Mesendoderm (in vitro differentiated cells): ENCODE data around the gene SLC16A12.
A peak's percentile ranks its signal among the peaks of the same experiment; 100 is the strongest.

ENCODE experiments used
- DNase-seq: peaks from one replicate; pipeline ENCODE4 v3.0.0; 2013
- H2AK5ac ChIP-seq: 2 replicates; pipeline ENCODE4 v1.6.1; 2013; ENCODE audit warnings: low read length, inconsistent platforms
- H2BK120ac ChIP-seq: 2 replicates; pipeline ENCODE4 v1.6.1; 2013; ENCODE audit warnings: low read depth, mild to moderate bottlenecking, low read length, moderate library complexity, mixed read lengths
- H2BK15ac ChIP-seq: replicated peaks from 2 replicates; pipeline ENCODE4 v1.6.1; 2013; ENCODE audit warnings: low read depth, mild to moderate bottlenecking, moderate library complexity
- H2BK5ac ChIP-seq: 2 replicates; pipeline ENCODE4 v1.6.1; 2013; ENCODE audit warnings: low read length, inconsistent platforms
- H3K18ac ChIP-seq: 2 replicates; pipeline ENCODE4 v1.6.1; 2013; ENCODE audit warnings: mild to moderate bottlenecking, low read length, mixed read lengths
- H3K23ac ChIP-seq: one replicate; pipeline ENCODE4 v1.6.1; 2013; ENCODE audit warnings: low read length
- H3K27ac ChIP-seq: 2 replicates; pipeline ENCODE4 v1.5.1; 2013; ENCODE audit warnings: low read depth, mild to moderate bottlenecking, inconsistent platforms, low read length, moderate library complexity
- H3K27me3 ChIP-seq: 2 replicates; pipeline ENCODE4 v1.6.1; 2013; ENCODE audit warnings: low read length, control low read depth, mild to moderate bottlenecking, inconsistent platforms; ENCODE audit not compliant: insufficient read depth, poor library complexity
- H3K36me3 ChIP-seq: 2 replicates; pipeline ENCODE4 v1.6.1; 2013; ENCODE audit warnings: low read length, inconsistent platforms; ENCODE audit not compliant: control insufficient read depth, insufficient read depth
- H3K4ac ChIP-seq: one replicate; pipeline ENCODE4 v1.6.1; 2013; ENCODE audit warnings: low read depth, mild to moderate bottlenecking, low read length, moderate library complexity
- H3K4me1 ChIP-seq: 2 replicates; pipeline ENCODE4 v1.6.1; 2013; ENCODE audit warnings: low read depth, low read length, inconsistent platforms; ENCODE audit not compliant: control insufficient read depth
- H3K4me2 ChIP-seq: 2 replicates; pipeline ENCODE4 v1.6.1; 2013; ENCODE audit warnings: low read length
- H3K4me3 ChIP-seq: 2 replicates; pipeline ENCODE4 v1.5.1; 2013; ENCODE audit warnings: mild to moderate bottlenecking, low read length
- H3K56ac ChIP-seq: one replicate; pipeline ENCODE4 v1.6.1; 2013; ENCODE audit warnings: low read length
- H3K79me1 ChIP-seq: 2 replicates; pipeline ENCODE4 v1.6.1; 2013; ENCODE audit warnings: low read length, inconsistent platforms
- H3K79me2 ChIP-seq: 2 replicates; pipeline ENCODE4 v1.6.1; 2013; ENCODE audit warnings: mild to moderate bottlenecking, low read length; ENCODE audit not compliant: control insufficient read depth, insufficient read depth
- H3K9ac ChIP-seq: 2 replicates; pipeline ENCODE4 v1.6.1; 2013; ENCODE audit warnings: low read length, inconsistent platforms
- H4K5ac ChIP-seq: one replicate; pipeline ENCODE4 v1.6.1; 2013; ENCODE audit warnings: low read length
- H4K8ac ChIP-seq: one replicate; pipeline ENCODE4 v1.6.1; 2013; ENCODE audit warnings: low read depth, mild to moderate bottlenecking, control low read depth, low read length, moderate library complexity
- WGBS: extraction: QIAGEN DNeasy Blood & Tissue Kit; methylation state at CpG from one replicate; pipeline ENCODE4 v1.1.7; 2013; ENCODE audit warnings: low lambda C conversion rate, missing lambda C conversion rate; ENCODE audit not compliant: insufficient coverage; ENCODE audit errors: extremely low coverage; 5-methylcytosine and 5-hydroxymethylcytosine counted together

The SLC16A12 gene

GRCh38 chr10:89565180-89565579, 29.8 kb upstream of the SLC16A12 start:
- Histone ChIP-seq H2BK15ac (no peak overlapping the region), H3K18ac (no peak overlapping the region), H3K36me3 (no peaks in the 10 kb centered on the region), H3K79me1 (no peaks in the 10 kb centered on the region), H3K4me3 (no peak overlapping the region), H3K4me2 (no peak overlapping the region), H3K79me2 (no peaks in the 10 kb centered on the region), H3K56ac (no peak overlapping the region), H3K9ac (no peak overlapping the region), H2BK120ac (no peak overlapping the region), H3K4me1 (peaks cover 9% of the 10 kb centered on the region), H4K5ac (no peak overlapping the region), H3K27ac (no peak overlapping the region), H4K8ac (no peak overlapping the region), H3K23ac (no peak overlapping the region), H2AK5ac (no peak overlapping the region), H3K4ac (no peak overlapping the region), H3K27me3 (no peaks in the 10 kb centered on the region), H2BK5ac (no peak overlapping the region)
- DNase-seq: no peak
- WGBS: no CpG with 5 or more reads among the region's 1 CpG

GRCh38 chr10:89563861-89564478, 28.6 kb upstream of the SLC16A12 start:
- no peak overlapping the region for H3K18ac ChIP-seq
- H3K36me3 ChIP-seq: no peaks in the 10 kb centered on the region
- H4K8ac ChIP-seq: no peak overlapping the region
- no peak overlapping the region for H3K9ac ChIP-seq
- H3K79me1 ChIP-seq: no peaks in the 10 kb centered on the region
- no peak overlapping the region for H3K27ac ChIP-seq
- H3K56ac ChIP-seq: no peak overlapping the region
- H4K5ac ChIP-seq: no peak overlapping the region
- H3K27me3 ChIP-seq: no peaks in the 10 kb centered on the region
- no peak overlapping the region for H3K4ac ChIP-seq
- no peak overlapping the region for H2AK5ac ChIP-seq
- H3K23ac ChIP-seq: no peak overlapping the region
- H2BK15ac ChIP-seq: no peak overlapping the region
- no CpG with 5 or more reads among the region's 2 CpGs for WGBS
- no peak overlapping the region for H2BK120ac ChIP-seq
- no peak overlapping the region for H2BK5ac ChIP-seq
- H3K4me2 ChIP-seq: no peak overlapping the region
- no peak overlapping the region for H3K4me3 ChIP-seq
- H3K4me1 ChIP-seq: peaks cover 9% of the 10 kb centered on the region
- peak; percentile 48 for DNase-seq
- no peaks in the 10 kb centered on the region for H3K79me2 ChIP-seq

GRCh38 chr10:89563311-89563710, 27.9 kb upstream of the SLC16A12 start:
- no peak overlapping the region for H4K8ac ChIP-seq
- H2BK15ac ChIP-seq: no peak overlapping the region
- H3K27me3 ChIP-seq: no peaks in the 10 kb centered on the region
- H3K56ac ChIP-seq: no peak overlapping the region
- H2BK120ac ChIP-seq: no peak overlapping the region
- no peak overlapping the region for H4K5ac ChIP-seq
- H3K4me1 ChIP-seq: peaks cover 9% of the 10 kb centered on the region
- H3K4me2 ChIP-seq: no peak overlapping the region
- H3K79me2 ChIP-seq: no peaks in the 10 kb centered on the region
- no peak overlapping the region for H3K9ac ChIP-seq
- H3K27ac ChIP-seq: no peak overlapping the region
- H3K79me1 ChIP-seq: no peaks in the 10 kb centered on the region
- H3K36me3 ChIP-seq: no peaks in the 10 kb centered on the region
- no CpG with 5 or more reads among the region's 3 CpGs for WGBS
- H3K23ac ChIP-seq: no peak overlapping the region
- no peak overlapping the region for H3K4me3 ChIP-seq
- H3K4ac ChIP-seq: peak overlapping the region; percentile 59
- H2BK5ac ChIP-seq: no peak overlapping the region
- no peak for DNase-seq
- H3K18ac ChIP-seq: no peak overlapping the region
- no peak overlapping the region for H2AK5ac ChIP-seq

GRCh38 chr10:89556600-89556999, 21.2 kb upstream of the SLC16A12 start:
- no peak overlapping the region for H2AK5ac ChIP-seq
- no peak for DNase-seq
- no peaks in the 10 kb centered on the region for H3K27me3 ChIP-seq
- no peak overlapping the region for H2BK15ac ChIP-seq
- no peak overlapping the region for H3K4me3 ChIP-seq
- no peak overlapping the region for H2BK5ac ChIP-seq
- H4K5ac ChIP-seq: no peak overlapping the region
- H3K79me2 ChIP-seq: no peaks in the 10 kb centered on the region
- no peaks in the 10 kb centered on the region for H3K36me3 ChIP-seq
- no peaks in the 10 kb centered on the region for H3K79me1 ChIP-seq
- no peak overlapping the region for H3K23ac ChIP-seq
- WGBS: no CpG with 5 or more reads among the region's 1 CpG
- no peak overlapping the region for H3K18ac ChIP-seq
- H3K4me1 ChIP-seq: peaks cover 2% of the 10 kb centered on the region
- H3K9ac ChIP-seq: no peak overlapping the region
- H4K8ac ChIP-seq: no peak overlapping the region
- H3K4me2 ChIP-seq: no peak overlapping the region
- no peak overlapping the region for H3K4ac ChIP-seq
- no peak overlapping the region for H3K56ac ChIP-seq
- no peak overlapping the region for H3K27ac ChIP-seq
- H2BK120ac ChIP-seq: no peak overlapping the region

- H2AK5ac ChIP-seq: no peak overlapping the region
- no peak overlapping the region for H3K9ac ChIP-seq
- H3K27me3 ChIP-seq: no peaks in the 10 kb centered on the region
- no CpG with 5 or more reads among the region's 7 CpGs for WGBS
- no peak overlapping the region for H4K5ac ChIP-seq
- no peak overlapping the region for H3K4ac ChIP-seq
- no peak overlapping the region for H3K4me2 ChIP-seq
- H3K4me3 ChIP-seq: no peak overlapping the region
- H2BK15ac ChIP-seq: no peak overlapping the region
- H4K8ac ChIP-seq: no peak overlapping the region
- no peaks in the 10 kb centered on the region for H3K79me1 ChIP-seq
- no peaks in the 10 kb centered on the region for H3K79me2 ChIP-seq
- H3K23ac ChIP-seq: no peak overlapping the region
- no peak overlapping the region for H3K27ac ChIP-seq
- no peak overlapping the region for H2BK5ac ChIP-seq
- H2BK120ac ChIP-seq: no peak overlapping the region
- no peak overlapping the region for H3K56ac ChIP-seq
- H3K36me3 ChIP-seq: no peaks in the 10 kb centered on the region
- H3K18ac ChIP-seq: no peak overlapping the region
- peak; percentile 45 for DNase-seq
- H3K4me1 ChIP-seq: no peaks in the 10 kb centered on the region
Observed at GRCh38 chr10:89555688-89556445, 20.5 kb upstream of the SLC16A12 start.
